ENCODE results near the gene KDM4F.
A peak's percentile ranks its signal among the peaks of the same experiment; 100 is the strongest.

Gene KDM4F

DNA sequence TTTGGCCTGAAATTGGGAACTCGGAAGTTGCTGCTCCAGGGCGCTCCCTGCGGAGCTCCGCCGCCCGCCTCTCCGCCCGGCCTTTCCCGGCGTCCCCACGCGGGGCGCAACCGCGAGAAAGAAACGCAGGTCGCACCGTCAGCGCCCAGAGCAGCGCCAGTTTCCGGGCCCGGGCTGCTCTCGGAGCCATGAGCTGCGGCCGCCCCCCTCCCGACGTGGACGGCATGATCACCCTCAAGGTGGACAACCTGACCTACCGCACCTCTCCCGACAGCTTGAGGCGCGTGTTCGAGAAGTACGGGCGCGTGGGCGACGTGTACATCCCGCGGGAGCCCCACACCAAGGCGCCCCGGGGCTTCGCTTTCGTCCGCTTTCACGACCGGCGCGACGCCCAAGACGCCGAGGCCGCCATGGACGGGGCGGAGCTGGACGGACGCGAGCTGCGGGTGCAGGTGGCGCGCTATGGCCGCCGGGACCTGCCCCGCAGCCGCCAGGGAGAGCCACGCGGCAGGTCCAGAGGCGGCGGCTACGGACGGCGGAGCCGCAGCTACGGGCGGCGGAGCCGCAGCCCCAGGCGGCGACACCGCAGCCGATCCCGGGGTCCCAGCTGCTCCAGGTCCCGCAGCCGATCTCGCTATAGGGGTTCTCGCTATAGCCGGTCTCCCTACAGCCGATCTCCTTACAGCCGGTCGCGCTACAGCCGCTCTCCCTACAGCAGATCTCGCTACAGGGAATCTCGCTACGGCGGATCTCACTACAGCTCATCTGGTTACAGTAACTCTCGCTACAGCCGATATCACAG is 18.0 kb downstream of the KDM4F start:
- no peaks in the 10 kb centered on the region for H3K27me3 ChIP-seq (replicated peaks; ENCODE audit: control insufficient read depth, insufficient read depth, low read length)
- no peaks in the 10 kb centered on the region for H3K36me3 ChIP-seq (ENCODE audit: control insufficient read depth, insufficient read depth, low read length)
- H3K4me3 ChIP-seq (replicated peaks; ENCODE audit: low read depth, low read length): peak overlapping the region; percentile 94
- TF ChIP-seq, protein P1, sequence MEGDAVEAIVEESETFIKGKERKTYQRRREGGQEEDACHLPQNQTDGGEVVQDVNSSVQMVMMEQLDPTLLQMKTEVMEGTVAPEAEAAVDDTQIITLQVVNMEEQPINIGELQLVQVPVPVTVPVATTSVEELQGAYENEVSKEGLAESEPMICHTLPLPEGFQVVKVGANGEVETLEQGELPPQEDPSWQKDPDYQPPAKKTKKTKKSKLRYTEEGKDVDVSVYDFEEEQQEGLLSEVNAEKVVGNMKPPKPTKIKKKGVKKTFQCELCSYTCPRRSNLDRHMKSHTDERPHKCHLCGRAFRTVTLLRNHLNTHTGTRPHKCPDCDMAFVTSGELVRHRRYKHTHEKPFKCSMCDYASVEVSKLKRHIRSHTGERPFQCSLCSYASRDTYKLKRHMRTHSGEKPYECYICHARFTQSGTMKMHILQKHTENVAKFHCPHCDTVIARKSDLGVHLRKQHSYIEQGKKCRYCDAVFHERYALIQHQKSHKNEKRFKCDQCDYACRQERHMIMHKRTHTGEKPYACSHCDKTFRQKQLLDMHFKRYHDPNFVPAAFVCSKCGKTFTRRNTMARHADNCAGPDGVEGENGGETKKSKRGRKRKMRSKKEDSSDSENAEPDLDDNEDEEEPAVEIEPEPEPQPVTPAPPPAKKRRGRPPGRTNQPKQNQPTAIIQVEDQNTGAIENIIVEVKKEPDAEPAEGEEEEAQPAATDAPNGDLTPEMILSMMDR (IDR thresholded peaks at IDR 0.05; ENCODE audit: insufficient read depth, low read length, poor library complexity, severe bottlenecking): peak; percentile 52
- peak; percentile 86 for DNase-seq (ENCODE audit: extremely low read depth, insufficient read length)

DNA sequence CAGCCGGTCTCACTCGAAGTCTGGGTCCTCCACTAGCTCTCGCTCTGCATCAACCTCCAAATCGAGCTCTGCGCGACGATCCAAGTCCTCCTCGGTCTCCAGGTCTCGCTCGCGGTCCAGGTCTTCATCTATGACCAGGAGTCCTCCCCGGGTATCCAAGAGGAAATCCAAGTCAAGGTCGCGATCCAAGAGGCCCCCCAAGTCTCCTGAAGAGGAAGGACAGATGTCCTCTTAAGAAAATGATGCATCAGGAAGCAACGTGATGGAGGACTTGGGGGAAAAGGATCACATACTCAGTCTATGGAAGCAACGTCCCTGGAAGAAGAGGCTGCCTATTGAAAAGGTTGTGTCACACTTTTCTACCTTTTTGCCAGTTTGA is 18.6 kb downstream of the KDM4F start:
- DNase-seq (ENCODE audit: extremely low read depth, insufficient read length): peak; percentile 76
- Histone ChIP-seq H3K36me3 (ENCODE audit: control insufficient read depth, insufficient read depth, low read length) (no peaks in the 10 kb centered on the region), H3K4me3 (replicated peaks; ENCODE audit: low read depth, low read length) (peak overlapping the region; percentile 94), H3K27me3 (replicated peaks; ENCODE audit: control insufficient read depth, insufficient read depth, low read length) (no peaks in the 10 kb centered on the region)
- TF ChIP-seq, protein P1 (IDR thresholded peaks at IDR 0.05; ENCODE audit: insufficient read depth, low read length, poor library complexity, severe bottlenecking): no peak

DNA sequence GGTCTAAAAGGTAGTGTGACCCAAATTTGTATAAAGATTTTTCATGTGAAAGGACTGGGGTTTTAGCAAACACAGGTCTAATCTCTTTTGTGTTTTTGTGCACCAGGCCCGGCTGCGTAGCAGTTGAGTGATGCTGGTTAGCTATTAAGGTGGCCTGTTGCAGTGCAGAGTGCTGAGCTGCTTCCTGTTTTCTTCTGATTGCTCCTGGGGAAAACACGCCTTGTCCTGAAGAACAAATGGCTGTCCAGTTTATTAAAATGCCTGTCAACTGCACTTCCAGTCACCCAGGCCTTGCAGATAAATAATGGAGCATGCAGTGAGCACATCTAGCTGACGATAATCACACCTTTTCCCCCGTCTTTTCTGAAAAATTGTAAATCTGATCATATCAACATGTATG is 19.3 kb downstream of the KDM4F start:
- peak overlapping the region; percentile 94 for H3K4me3 ChIP-seq (replicated peaks; ENCODE audit: low read depth, low read length)
- peak; percentile 49 for DNase-seq (ENCODE audit: extremely low read depth, insufficient read length)
- TF ChIP-seq, protein P1 (IDR thresholded peaks at IDR 0.05; ENCODE audit: insufficient read depth, low read length, poor library complexity, severe bottlenecking): no peak
- no peaks in the 10 kb centered on the region for H3K27me3 ChIP-seq (replicated peaks; ENCODE audit: control insufficient read depth, insufficient read depth, low read length)
- no peaks in the 10 kb centered on the region for H3K36me3 ChIP-seq (ENCODE audit: control insufficient read depth, insufficient read depth, low read length)

DNA sequence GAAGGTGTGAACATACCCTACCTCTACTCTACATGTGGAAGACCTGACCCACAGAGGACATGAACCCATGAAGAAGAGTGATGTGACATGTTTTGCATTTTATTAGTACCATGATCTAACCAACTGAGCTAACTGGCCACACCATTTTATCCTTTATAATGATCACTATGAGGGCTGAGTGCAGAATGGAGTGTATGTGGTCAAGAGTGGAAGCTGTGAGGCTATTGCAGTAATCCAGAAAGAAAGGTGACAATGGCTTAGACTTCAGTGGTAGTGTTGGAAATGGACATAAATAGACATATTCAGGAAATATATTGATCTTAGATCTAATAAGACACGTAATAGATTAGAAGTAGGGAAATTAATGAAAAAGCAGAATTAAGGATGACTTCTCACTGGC is 21.2 kb downstream of the KDM4F start:
- no peak for DNase-seq (ENCODE audit: extremely low read depth, insufficient read length)
- Histone ChIP-seq H3K36me3 (ENCODE audit: control insufficient read depth, insufficient read depth, low read length) (no peaks in the 10 kb centered on the region), H3K4me3 (replicated peaks; ENCODE audit: low read depth, low read length) (no peak overlapping the region), H3K27me3 (replicated peaks; ENCODE audit: control insufficient read depth, insufficient read depth, low read length) (no peaks in the 10 kb centered on the region)
- TF ChIP-seq, protein P1 (IDR thresholded peaks at IDR 0.05; ENCODE audit: insufficient read depth, low read length, poor library complexity, severe bottlenecking): no peak

DNA sequence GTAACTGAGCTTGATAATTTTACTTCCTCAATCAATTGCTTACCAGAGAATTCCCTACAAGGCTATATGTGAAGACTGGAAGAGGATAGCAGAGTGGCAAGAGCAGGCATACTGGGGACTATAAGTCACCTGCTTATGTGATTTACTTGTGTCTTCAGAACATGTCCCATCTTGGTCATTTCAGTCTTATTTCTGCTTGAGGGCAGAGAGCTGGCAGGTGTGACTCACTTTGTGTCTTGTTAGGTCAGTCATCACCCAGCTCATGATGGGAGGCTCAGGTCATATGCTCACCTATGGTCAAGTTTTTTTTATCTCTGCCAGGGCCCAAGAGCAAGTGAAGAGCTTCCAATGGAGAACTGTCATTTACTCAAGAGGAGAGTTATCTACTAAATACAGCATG is 23.7 kb downstream of the KDM4F start:
- H3K4me3 ChIP-seq (replicated peaks; ENCODE audit: low read depth, low read length): no peak overlapping the region
- H3K36me3 ChIP-seq (ENCODE audit: control insufficient read depth, insufficient read depth, low read length): no peaks in the 10 kb centered on the region
- H3K27me3 ChIP-seq (replicated peaks; ENCODE audit: control insufficient read depth, insufficient read depth, low read length): no peaks in the 10 kb centered on the region
- DNase-seq (ENCODE audit: extremely low read depth, insufficient read length): no peak
- TF ChIP-seq, protein P1 (IDR thresholded peaks at IDR 0.05; ENCODE audit: insufficient read depth, low read length, poor library complexity, severe bottlenecking): no peak
